AG10803 (cell line): ENCODE measurements around the gene GCA.

Source experiments
- DNase-seq: peaks from one replicate; pipeline ENCODE4 v3.0.0; 2010; ENCODE audit warnings: low read depth
- H3K4me3 ChIP-seq: 2 replicates; pipeline ENCODE4 v1.5.1; 2011; ENCODE audit warnings: mild to moderate bottlenecking, low read length, control low read depth
- CTCF ChIP-seq: conservative IDR thresholded peaks from 2 replicates; pipeline ENCODE4 v1.5.1; 2011; ENCODE audit warnings: mild to moderate bottlenecking, low read length, control low read depth, inconsistent platforms

The GCA gene

GRCh38 chr2:162301877-162302276, 42.1 kb upstream of the GCA start:
- DNase-seq: no peak
- no peak overlapping the region for H3K4me3 ChIP-seq
- TF ChIP-seq CTCF: no peak

GRCh38 chr2:162305901-162306300, 38.0 kb upstream of the GCA start:
- no peak for TF ChIP-seq CTCF
- DNase-seq: no peak

GRCh38 chr2:162308747-162309503, 35.0 kb upstream of the GCA start:
- no peak for TF ChIP-seq CTCF
- no peak overlapping the region for H3K4me3 ChIP-seq
- DNase-seq: no peak

More at GRCh38 chr2:162305901-162306300, 38.0 kb upstream of the GCA start:
- H3K4me3 ChIP-seq: no peak overlapping the region

GRCh38 chr2:162312853-162313252, 31.1 kb upstream of the GCA start:
- no peak for DNase-seq
- no peak overlapping the region for H3K4me3 ChIP-seq
- TF ChIP-seq CTCF: no peak

- TF ChIP-seq CTCF: no peak
- no peak for DNase-seq
- no peak overlapping the region for H3K4me3 ChIP-seq
Measured at GRCh38 chr2:162315938-162316337, 28.0 kb upstream of the GCA start.

GRCh38 chr2:162316590-162316989, 27.3 kb upstream of the GCA start:
- H3K4me3 ChIP-seq: no peak overlapping the region

More at GRCh38 chr2:162316590-162316989, 27.3 kb upstream of the GCA start:
- DNase-seq: no peak
- no peak for TF ChIP-seq CTCF
